Lower leg skin (tissue), 3 donors: ENCODE measurements around the gene GPRC5B.

Source experiments
- POLR2A ChIP-seq, 2 donors: fragments of 450-650 bp; IDR thresholded peaks; one replicate each; pipeline ENCODE4 v1.6.1; 2016 to 2017; ENCODE audit warnings: antibody characterized with exemption in 2 of 2, mild to moderate bottlenecking in 1 of 2, moderate library complexity in 1 of 2
- TF ChIP-seq, protein P1 (sequence below), 3 donors: fragments of 450-650 bp; IDR thresholded peaks; one replicate each; pipeline ENCODE4 v1.5.1; 2016; ENCODE audit warnings: antibody characterized with exemption in 3 of 3, mild to moderate bottlenecking in 3 of 3, moderate library complexity in 2 of 3

DNA sequence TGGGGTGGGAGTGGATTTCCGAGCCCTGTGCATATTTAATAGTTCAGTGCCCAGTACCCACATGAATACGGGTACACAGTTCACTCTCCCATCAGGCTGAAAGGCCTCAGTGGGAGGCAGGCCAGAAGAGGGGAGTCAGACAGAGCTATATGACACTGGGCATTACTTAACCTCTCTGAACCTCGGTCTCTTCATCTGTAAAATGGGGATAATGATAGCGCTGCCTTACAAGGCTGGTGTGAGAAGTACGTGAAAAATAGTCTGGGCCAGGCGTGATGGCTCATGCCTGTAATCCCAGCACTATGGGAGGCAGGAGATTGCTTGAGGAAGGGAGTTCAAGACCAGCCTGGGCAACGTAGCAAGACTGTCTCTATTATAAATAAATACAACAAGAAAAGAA is 3.6 kb downstream of the GPRC5B start:
- TF ChIP-seq, protein P1, sequence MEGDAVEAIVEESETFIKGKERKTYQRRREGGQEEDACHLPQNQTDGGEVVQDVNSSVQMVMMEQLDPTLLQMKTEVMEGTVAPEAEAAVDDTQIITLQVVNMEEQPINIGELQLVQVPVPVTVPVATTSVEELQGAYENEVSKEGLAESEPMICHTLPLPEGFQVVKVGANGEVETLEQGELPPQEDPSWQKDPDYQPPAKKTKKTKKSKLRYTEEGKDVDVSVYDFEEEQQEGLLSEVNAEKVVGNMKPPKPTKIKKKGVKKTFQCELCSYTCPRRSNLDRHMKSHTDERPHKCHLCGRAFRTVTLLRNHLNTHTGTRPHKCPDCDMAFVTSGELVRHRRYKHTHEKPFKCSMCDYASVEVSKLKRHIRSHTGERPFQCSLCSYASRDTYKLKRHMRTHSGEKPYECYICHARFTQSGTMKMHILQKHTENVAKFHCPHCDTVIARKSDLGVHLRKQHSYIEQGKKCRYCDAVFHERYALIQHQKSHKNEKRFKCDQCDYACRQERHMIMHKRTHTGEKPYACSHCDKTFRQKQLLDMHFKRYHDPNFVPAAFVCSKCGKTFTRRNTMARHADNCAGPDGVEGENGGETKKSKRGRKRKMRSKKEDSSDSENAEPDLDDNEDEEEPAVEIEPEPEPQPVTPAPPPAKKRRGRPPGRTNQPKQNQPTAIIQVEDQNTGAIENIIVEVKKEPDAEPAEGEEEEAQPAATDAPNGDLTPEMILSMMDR (IDR thresholded peaks at IDR 0.05) = no peak
- TF ChIP-seq POLR2A (IDR thresholded peaks at IDR 0.05) = no peak
